B cell (primary cell): ENCODE data around the gene PRDM13. TPM values are rescaled to one million over a fixed set of nuclear protein-coding genes. Genes with fewer than 3 reads are reported as not detected.

ENCODE experiments used
- ATAC-seq: fragments of 200-7000 bp; cut with Tn5 transposase; one replicate; pipeline ENCODE4 v1.10.0; 2021; ENCODE audit warnings: low read depth, mild to moderate bottlenecking, moderate number of reproducible peaks, moderate library complexity
- CTCF ChIA-PET: fragments of 350-600 bp; sonication (Branson Sonifier 250); formaldehyde crosslinking; loops from one replicate; lab custom pipeline; 2021; ENCODE audit warnings: antibody characterized with exemption, inconsistent platforms; lab: Charles Lee
- POLR2A ChIA-PET: fragments of 350-600 bp; sonication (Branson Sonifier 250); formaldehyde crosslinking; loops from one replicate; lab custom pipeline; 2021; ENCODE audit warnings: antibody characterized with exemption; lab: Charles Lee
- DNase-seq: peaks from one replicate; pipeline ENCODE4 v3.0.0; 2013
- H2AFZ ChIP-seq: 2 replicates; pipeline ENCODE4 v1.6.1; 2012; ENCODE audit warnings: mild to moderate bottlenecking, low read depth, low read length; ENCODE audit not compliant: insufficient read depth, poor library complexity, severe bottlenecking
- H3K27ac ChIP-seq, 2 donors: 1 replicate in 1 of 2; 2 replicates in 1 of 2; pipeline ENCODE4 v1.5.1; 2012 to 2013; ENCODE audit warnings: low read length in 2 of 2, mild to moderate bottlenecking in 2 of 2, moderate library complexity in 1 of 2
- H3K27me3 ChIP-seq, 4 experiments: fragments of 200-600 bp in 1 of 4; sonication (generic) in 1 of 4; replicated peaks in 1 of 4; 1 replicate in 2 of 4; 2 replicates in 2 of 4; pipeline versions ENCODE4 v1.6.1 to v1.7.0; 2013 to 2016; ENCODE audit warnings: low read length in 3 of 4, mild to moderate bottlenecking in 2 of 4, mixed read lengths in 1 of 4, moderate library complexity in 1 of 4; ENCODE audit not compliant: insufficient read depth in 4 of 4, control insufficient read depth in 3 of 4; ENCODE audit errors: control extremely low read depth in 1 of 4
- H3K36me3 ChIP-seq, 2 experiments: replicated peaks in 1 of 2; 1 replicate in 1 of 2; 2 replicates in 1 of 2; pipeline versions ENCODE4 v1.6.1 to v1.7.1; 2013; ENCODE audit warnings: low read length in 1 of 2; ENCODE audit not compliant: insufficient read depth in 2 of 2, control insufficient read depth in 1 of 2; ENCODE audit errors: control extremely low read depth in 1 of 2, extremely low read depth in 1 of 2
- H3K4me1 ChIP-seq, 2 donors: fragments of 200-600 bp in 1 of 2; sonication (generic) in 1 of 2; 1 replicate in 1 of 2; 2 replicates in 1 of 2; pipeline versions ENCODE4 v1.5.1 to v1.6.1; 2013 to 2017; ENCODE audit warnings: low read length in 2 of 2; ENCODE audit not compliant: control insufficient read depth in 2 of 2, insufficient read depth in 2 of 2
- H3K4me2 ChIP-seq: replicated peaks from 2 replicates; pipeline ENCODE3; 2012; ENCODE audit warnings: mild to moderate bottlenecking, low read depth, low read length; ENCODE audit not compliant: poor library complexity, severe bottlenecking
- H3K4me3 ChIP-seq, 5 experiments: fragments of 200-600 bp in 1 of 5; sonication (generic) in 1 of 5; 1 replicate in 3 of 5; 2 replicates in 2 of 5; pipeline versions ENCODE4 v1.5.1 to v1.7.0; 2011 to 2016; ENCODE audit warnings: low read length in 4 of 5, mild to moderate bottlenecking in 4 of 5, low read depth in 2 of 5, control low read depth in 1 of 5, moderate library complexity in 1 of 5; ENCODE audit not compliant: insufficient read depth in 1 of 5; ENCODE audit errors: control extremely low read depth in 1 of 5, extremely low read depth in 1 of 5
- H3K79me2 ChIP-seq: fragments of 200-600 bp; sonication (generic); one replicate; pipeline ENCODE4 v1.6.0; 2016; ENCODE audit warnings: low read length; ENCODE audit not compliant: control insufficient read depth, insufficient read depth
- H3K9ac ChIP-seq: fragments of 200-600 bp; sonication (generic); 2 replicates; pipeline ENCODE4 v1.6.1; 2017; ENCODE audit warnings: mild to moderate bottlenecking, low read length, moderate library complexity
- H3K9me3 ChIP-seq, 3 donors: one replicate each; pipeline versions ENCODE4 v1.6.1 to v1.7.1; 2013; ENCODE audit warnings: low read length in 2 of 3; ENCODE audit not compliant: control insufficient read depth in 2 of 3, insufficient read depth in 1 of 3; ENCODE audit errors: control extremely low read depth in 1 of 3
- H4K20me1 ChIP-seq: 2 replicates; pipeline ENCODE4 v1.6.0; 2012; ENCODE audit warnings: mild to moderate bottlenecking, low read length; ENCODE audit not compliant: insufficient read depth, control insufficient read depth, poor library complexity, severe bottlenecking
- H3K27ac Mint-ChIP-seq: one replicate; pipeline ENCODE4 v1.8.0; 2021; ENCODE audit warnings: mixed read lengths
- H3K27me3 Mint-ChIP-seq: one replicate; pipeline ENCODE4 v1.8.0; 2021; ENCODE audit warnings: mixed read lengths
- H3K4me1 Mint-ChIP-seq: one replicate; pipeline ENCODE4 v1.8.0; 2021; ENCODE audit warnings: mixed read lengths
- H3K4me3 Mint-ChIP-seq: one replicate; pipeline ENCODE4 v1.8.0; 2021; ENCODE audit warnings: mixed read lengths
- H3K9me3 Mint-ChIP-seq: one replicate; pipeline ENCODE4 v1.8.0; 2022; ENCODE audit warnings: mixed read lengths; ENCODE audit not compliant: insufficient read depth
- EZH2 ChIP-seq: IDR thresholded peaks from 2 replicates; pipeline ENCODE4 v1.6.1; 2012; ENCODE audit warnings: borderline replicate concordance, low read depth, mild to moderate bottlenecking, moderate library complexity, low read length; ENCODE audit not compliant: insufficient read depth, poor library complexity, severe bottlenecking
- WGBS: methylation state at CpG from one replicate; pipeline ENCODE4 v1.1.5; 2013; ENCODE audit warnings: missing lambda C conversion rate; ENCODE audit not compliant: insufficient coverage; 5-methylcytosine and 5-hydroxymethylcytosine counted together
- intact Hi-C: fragments of 100-400 bp; cut with micrococcal nuclease; formaldehyde crosslinking; loops from one replicate; pipeline ENCODE4 v1.10.0; 2022
- polyA plus RNA-seq: library from polyadenylated mRNA; depleted of rRNA; stranded (reverse); fragments of >200 nt; gene quantifications from 2 replicates; pipeline ENCODE4 v1.2.3, GENCODE V29; 2012
- total RNA-seq, 2 donors: library from RNA; stranded (reverse); fragments of 120-200 nt in 1 of 2; gene quantifications; 1 replicate in 1 of 2; 2 replicates in 1 of 2; pipeline versions ENCODE4 v1.2.3 to v1.2.4, GENCODE V29; 2013 to 2022
- TF ChIP-seq, protein P1 (sequence below): fragments of 200-600 bp; IDR thresholded peaks from one replicate; pipeline ENCODE4 v1.8.0; 2022; ENCODE audit warnings: antibody characterized with exemption, mild to moderate bottlenecking

PRDM13 gene
- total and polyA plus RNA-seq, 2 donors (not counting 1 experiment from before 2014, with no cell fraction given), result not detected

DNA sequence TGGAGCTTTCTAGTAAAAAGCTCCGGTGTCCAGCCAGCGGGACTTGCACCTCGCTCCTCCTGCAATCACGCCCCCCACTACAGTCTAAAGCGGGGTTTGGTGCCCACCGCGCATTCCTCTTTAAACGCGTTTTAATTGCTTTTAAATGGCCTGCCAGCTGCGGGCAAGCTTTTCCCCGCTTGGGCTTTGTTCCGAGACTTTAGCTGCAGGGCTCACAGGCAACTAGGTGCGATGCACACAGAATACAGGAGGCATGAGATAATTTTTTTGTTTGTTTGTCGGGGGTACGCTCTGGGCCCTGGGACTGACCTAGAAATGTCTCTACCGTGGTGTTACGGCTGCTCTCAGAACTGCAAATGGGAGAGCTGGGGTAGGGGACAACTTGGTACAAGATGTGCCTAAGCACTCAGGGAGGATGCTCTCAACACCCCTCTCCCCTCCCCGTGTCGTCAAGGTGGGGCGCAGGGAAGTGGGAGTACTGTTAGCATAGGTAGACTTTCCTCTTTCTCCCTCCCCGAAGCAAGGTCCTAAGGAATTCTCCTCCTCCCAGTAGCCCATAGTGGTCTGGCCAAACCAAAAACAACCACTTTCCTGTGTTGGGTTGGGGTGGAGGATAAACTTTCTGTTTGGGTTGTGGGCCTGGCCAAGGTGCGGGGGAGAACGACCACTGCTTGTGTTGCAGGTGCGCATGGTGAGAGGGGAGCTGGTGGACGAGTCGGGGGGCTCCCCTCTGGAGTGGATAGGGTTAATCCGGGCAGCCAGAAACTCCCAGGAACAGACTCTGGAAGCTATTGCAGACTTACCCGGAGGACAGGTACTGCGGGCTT is 1.6 kb downstream of the PRDM13 start:
- CTCF ChIA-PET, result interaction anchor here (1.2 to 1.9 kb wide), 2 partner anchors 20 to 88 kb away, joined by 3 to 8 read pairs; no protein-coding TSS in a partner anchor
- Mint-ChIP-seq H3K4me1 (peaks cover 24% of the 10 kb centered on the region), H3K4me3 (no peak overlapping the region), H3K9me3 (no peaks in the 10 kb centered on the region), H3K27ac (no peak overlapping the region), H3K27me3 (peaks cover 84% of the 10 kb centered on the region)
- Histone ChIP-seq H3K36me3 (no peaks in the 10 kb centered on the region), H3K4me1 (peaks cover 29 to 59% of the 10 kb centered on the region in 2 donors), H3K27ac (no peak overlapping the region), H3K27me3 (peaks cover 0 to 96% (median 82%) of the 10 kb centered on the region in 4 experiments), H3K9ac (no peak overlapping the region), H2AFZ (no peak overlapping the region), H3K79me2 (no peaks in the 10 kb centered on the region), H3K9me3 (peaks cover 0 to 65% (median 4%) of the 10 kb centered on the region in 3 donors), H4K20me1 (no peaks in the 10 kb centered on the region), H3K4me2 (no peak overlapping the region), H3K4me3 (no peak overlapping the region)
- ATAC-seq (no peak), DNase-seq (peak; percentile 33)
- intact Hi-C loops, result loop anchor here (5.0 kb wide), 1 partner anchor 859 kb away; no protein-coding TSS in a partner anchor
- TF ChIP-seq EZH2, result peak; percentile 66
- TF ChIP-seq, protein P1, sequence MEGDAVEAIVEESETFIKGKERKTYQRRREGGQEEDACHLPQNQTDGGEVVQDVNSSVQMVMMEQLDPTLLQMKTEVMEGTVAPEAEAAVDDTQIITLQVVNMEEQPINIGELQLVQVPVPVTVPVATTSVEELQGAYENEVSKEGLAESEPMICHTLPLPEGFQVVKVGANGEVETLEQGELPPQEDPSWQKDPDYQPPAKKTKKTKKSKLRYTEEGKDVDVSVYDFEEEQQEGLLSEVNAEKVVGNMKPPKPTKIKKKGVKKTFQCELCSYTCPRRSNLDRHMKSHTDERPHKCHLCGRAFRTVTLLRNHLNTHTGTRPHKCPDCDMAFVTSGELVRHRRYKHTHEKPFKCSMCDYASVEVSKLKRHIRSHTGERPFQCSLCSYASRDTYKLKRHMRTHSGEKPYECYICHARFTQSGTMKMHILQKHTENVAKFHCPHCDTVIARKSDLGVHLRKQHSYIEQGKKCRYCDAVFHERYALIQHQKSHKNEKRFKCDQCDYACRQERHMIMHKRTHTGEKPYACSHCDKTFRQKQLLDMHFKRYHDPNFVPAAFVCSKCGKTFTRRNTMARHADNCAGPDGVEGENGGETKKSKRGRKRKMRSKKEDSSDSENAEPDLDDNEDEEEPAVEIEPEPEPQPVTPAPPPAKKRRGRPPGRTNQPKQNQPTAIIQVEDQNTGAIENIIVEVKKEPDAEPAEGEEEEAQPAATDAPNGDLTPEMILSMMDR, result no peak
- POLR2A ChIA-PET, result no interaction called here
- 14% methylated on average over 25 of the region's 29 CpGs for WGBS
